Endothelial cell of umbilical vein (primary cell): Measurements from ENCODE around the gene ZER1. TPM values are rescaled to one million over a fixed set of nuclear protein-coding genes. Genes with fewer than 3 reads are reported as not detected.

ENCODE experiments used
- BruUV-seq: library from RNA; stranded (reverse); fragments of 400-500 nt; replicated peaks from 2 replicates; lab custom pipeline; 2021; lab: Mats Ljungman, UMichigan
- CTCF ChIA-PET: fragments of 300-600, 350-600 bp; sonication (Branson Sonifier 250); formaldehyde crosslinking; loops from one replicate; lab custom pipeline; 2021; ENCODE audit warnings: antibody characterized with exemption, inconsistent platforms; lab: Charles Lee
- POLR2A ChIA-PET: fragments of 300-600, 350-600 bp; sonication (Branson Sonifier 250); formaldehyde crosslinking; loops from one replicate; lab custom pipeline; 2021; ENCODE audit warnings: antibody characterized with exemption, inconsistent platforms; lab: Charles Lee
- DNase-seq: peaks from one replicate; pipeline ENCODE4 v3.0.0-alpha.2; 2011; ENCODE audit warnings: low read depth, low spot score
- FAIRE-seq: peaks from 2 replicates; lab custom pipeline; 2011; peaks lifted over from hg19 to GRCh38; lab: Jason Lieb, UNC
- H2AFZ ChIP-seq: 2 replicates; pipeline ENCODE4 v1.6.0; 2012; ENCODE audit warnings: low read depth, low read length, control low read depth, inconsistent platforms
- H3K27ac ChIP-seq: 2 replicates; pipeline ENCODE4 v1.5.1; 2011; ENCODE audit warnings: low read depth, mild to moderate bottlenecking, control low read depth, low read length, moderate library complexity; ENCODE audit not compliant: insufficient read depth
- H3K27me3 ChIP-seq, 2 experiments: 2 replicates each; pipeline versions ENCODE4 v1.6.0 to v1.6.1; 2011; ENCODE audit warnings: low read length in 2 of 2, mixed read lengths in 1 of 2; ENCODE audit not compliant: control insufficient read depth in 2 of 2, insufficient read depth in 2 of 2
- H3K36me3 ChIP-seq, 2 experiments: 2 replicates in 1 of 2; 3 replicates in 1 of 2; pipeline ENCODE4 v1.5.1; 2011; ENCODE audit warnings: low read length in 2 of 2, mild to moderate bottlenecking in 1 of 2, moderate library complexity in 1 of 2; ENCODE audit not compliant: control insufficient read depth in 2 of 2, insufficient read depth in 2 of 2; ENCODE audit errors: extremely low read depth in 1 of 2
- H3K4me1 ChIP-seq: 3 replicates; pipeline ENCODE4 v1.5.1; 2011; ENCODE audit warnings: mild to moderate bottlenecking, low read length; ENCODE audit not compliant: control insufficient read depth, insufficient read depth; ENCODE audit errors: extremely low read depth
- H3K4me2 ChIP-seq: 2 replicates; pipeline ENCODE4 v1.6.1; 2011; ENCODE audit warnings: low read length, control low read depth, mixed read lengths; ENCODE audit not compliant: insufficient read depth
- H3K4me3 ChIP-seq, 3 experiments: fragments of 200-600 bp in 1 of 3; sonication (generic), shearing (Covaris generic) in 1 of 3; replicated peaks in 1 of 3; 2 replicates each; pipeline ENCODE4 v1.5.1; 2011 to 2016; ENCODE audit warnings: control low read depth in 3 of 3, low read length in 3 of 3, mild to moderate bottlenecking in 2 of 3, inconsistent platforms in 1 of 3, low read depth in 1 of 3, moderate library complexity in 1 of 3; ENCODE audit not compliant: insufficient read depth in 1 of 3
- H3K79me2 ChIP-seq: 2 replicates; pipeline ENCODE4 v1.6.0; 2012; ENCODE audit warnings: low read length, inconsistent platforms; ENCODE audit not compliant: control insufficient read depth, insufficient read depth
- H3K9ac ChIP-seq: replicated peaks from 2 replicates; pipeline ENCODE3; 2011; ENCODE audit warnings: low read length, control low read depth; ENCODE audit not compliant: insufficient read depth; ENCODE audit errors: extremely low read depth
- H3K9me1 ChIP-seq: replicated peaks from 3 replicates; pipeline ENCODE4 v1.6.0; 2011; ENCODE audit warnings: mild to moderate bottlenecking, low read length; ENCODE audit not compliant: control insufficient read depth, insufficient read depth; ENCODE audit errors: extremely low read depth
- H3K9me3 ChIP-seq: replicated peaks from 2 replicates; pipeline ENCODE4 v1.5.1; 2012; ENCODE audit warnings: low read length, inconsistent platforms; ENCODE audit not compliant: control insufficient read depth, insufficient read depth
- H4K20me1 ChIP-seq: replicated peaks from 2 replicates; pipeline ENCODE3; 2011; ENCODE audit warnings: mild to moderate bottlenecking, low read length; ENCODE audit not compliant: control insufficient read depth, insufficient read depth; ENCODE audit errors: extremely low read depth
- CTCF ChIP-seq, 2 donors: IDR thresholded peaks; 1 replicate in 1 of 2; 2 replicates in 1 of 2; pipeline ENCODE4 v1.5.1; 2011; ENCODE audit warnings: low read length in 2 of 2, mild to moderate bottlenecking in 2 of 2, moderate library complexity in 2 of 2, control low read depth in 1 of 2, inconsistent platforms in 1 of 2, low read depth in 1 of 2; ENCODE audit not compliant: insufficient read depth in 1 of 2; ENCODE audit errors: extremely low read depth in 1 of 2
- EZH2 ChIP-seq: IDR thresholded peaks from 2 replicates; pipeline ENCODE4 v1.6.1; 2012; ENCODE audit warnings: borderline replicate concordance, low read depth, mild to moderate bottlenecking, moderate library complexity, low read length, inconsistent platforms; ENCODE audit not compliant: severe bottlenecking
- FOS ChIP-seq: IDR thresholded peaks from 2 replicates; pipeline ENCODE4 v1.6.1; 2011; ENCODE audit warnings: mild to moderate bottlenecking, low read length, moderate library complexity, borderline replicate concordance; ENCODE audit not compliant: insufficient read depth
- GATA2 ChIP-seq: IDR thresholded peaks from 2 replicates; pipeline ENCODE4 v1.7.0; 2011; ENCODE audit warnings: low read depth, mild to moderate bottlenecking, moderate library complexity, mixed read lengths, low read length; ENCODE audit not compliant: insufficient read length, insufficient read depth
- JUN ChIP-seq: IDR thresholded peaks from 2 replicates; pipeline ENCODE4 v1.6.1; 2011; ENCODE audit warnings: borderline replicate concordance, low read depth; ENCODE audit not compliant: insufficient read length, insufficient read depth
- MAX ChIP-seq: IDR thresholded peaks from 2 replicates; pipeline ENCODE4 v1.6.1; 2011; ENCODE audit not compliant: insufficient read depth, insufficient read length
- MYC ChIP-seq: IDR thresholded peaks from one replicate; pipeline ENCODE4 v1.6.1; 2011; ENCODE audit warnings: mild to moderate bottlenecking, low read depth, low read length
- POLR2A ChIP-seq: IDR thresholded peaks from 2 replicates; pipeline ENCODE4 v1.6.1; 2012; ENCODE audit warnings: low read depth, mild to moderate bottlenecking, control low read depth, low read length
- POLR2AphosphoS5 ChIP-seq: IDR thresholded peaks from 2 replicates; pipeline ENCODE4 v1.6.1; 2012; ENCODE audit warnings: low read depth, mild to moderate bottlenecking, control low read depth, low read length, moderate library complexity; ENCODE audit not compliant: insufficient read depth
- dilution Hi-C: fragments of 300-500 bp; cut with MboI; formaldehyde crosslinking; loops from one replicate; pipeline ENCODE4 v1.15.0; 2019; ENCODE audit warnings: low sequenced_read_pairs; ENCODE audit not compliant: extremely low pct_ligation_motif_present
- intact Hi-C: fragments of 100-400 bp; cut with micrococcal nuclease; formaldehyde crosslinking; loops from one replicate; pipeline ENCODE4 v1.10.0; 2022
- polyA plus RNA-seq, 4 experiments: library from polyadenylated mRNA; depleted of rRNA in 3 of 4; stranded (reverse) in 3 of 4; unstranded in 1 of 4; fragments of >200 nt; gene quantifications; 2 replicates each; pipeline versions ENCODE4 v1.2.1 to v1.2.3, GENCODE V29; 2011 to 2012; ENCODE audit warnings: missing spikeins in 1 of 4
- total RNA-seq: library from RNA; stranded (reverse); gene quantifications from 2 replicates; pipeline ENCODE4 v1.2.3, GENCODE V29; 2021

The ZER1 gene
- total and polyA plus RNA-seq, 2 donors (not counting 3 experiments of a cell fraction or from before 2014, with no cell fraction given): 23.0 to 29.9 TPM

GRCh38 chr9:128731093-128731492, 40.6 kb downstream of the ZER1 start:
- Histone ChIP-seq H3K9me3 (no peaks in the 10 kb centered on the region), H4K20me1 (no peaks in the 10 kb centered on the region), H3K79me2 (no peaks in the 10 kb centered on the region), H3K27me3 (no peaks in the 10 kb centered on the region), H3K36me3 (peaks cover 0 to 3% of the 10 kb centered on the region in 2 experiments), H3K4me3 (no peak overlapping the region), H3K9me1 (no peaks in the 10 kb centered on the region), H3K4me1 (no peaks in the 10 kb centered on the region), H3K27ac (no peak overlapping the region), H3K9ac (no peak overlapping the region), H2AFZ (no peak overlapping the region), H3K4me2 (no peak overlapping the region)
- dilution Hi-C loops: no loop called here
- DNase-seq: no peak
- intact Hi-C loops: loop anchor here (5.0 to 10.0 kb wide), 3 partner anchors 56 to 294 kb away; partner anchors contain the start of genes DOLK, NUP188, SH3GLB2 and TBC1D13
- ChIA-PET CTCF (no interaction called here), POLR2A (no interaction called here)
- BruUV-seq: no TSS peak
- no peak for FAIRE-seq
- TF ChIP-seq GATA2 (no peak), MAX (no peak), MYC (no peak), JUN (no peak), EZH2 (no peak), POLR2A (no peak), POLR2AphosphoS5 (no peak), CTCF (IDR thresholded peaks at IDR 0.05; ENCODE audit: extremely low read depth in 1 of 2, insufficient read depth in 1 of 2, low read depth in 1 of 2, low read length in 2 of 2) (no peak), FOS (no peak)
